GM18507 (cell line): ENCODE results near the gene CTNND2.

ENCODE experiments used
- DNase-seq: peaks from one replicate; pipeline ENCODE4 v3.0.0; 2011; ENCODE audit warnings: low read depth; ENCODE audit not compliant: insufficient read length; ENCODE audit errors: extremely low spot score
- FAIRE-seq: peaks from 2 replicates; lab custom pipeline; 2011; peaks lifted over from hg19 to GRCh38; lab: Jason Lieb, UNC

Gene CTNND2

GRCh38 chr5:10958728-10959127 lies 945.5 kb downstream of the CTNND2 start:
- DNase-seq (no peak), FAIRE-seq (no peak)

- no peak for FAIRE-seq
- no peak for DNase-seq
Measured at GRCh38 chr5:10949856-10950630, 954.2 kb downstream of the CTNND2 start.

- no peak for FAIRE-seq
- no peak for DNase-seq
Measured at GRCh38 chr5:10946050-10946449, 958.2 kb downstream of the CTNND2 start.

GRCh38 chr5:10941900-10942299 lies 962.3 kb downstream of the CTNND2 start:
- FAIRE-seq: no peak
- no peak for DNase-seq

GRCh38 chr5:10936081-10936855 lies 968.0 kb downstream of the CTNND2 start:
- FAIRE-seq (no peak), DNase-seq (no peak)

GRCh38 chr5:10935536-10935935 lies 968.7 kb downstream of the CTNND2 start:
- FAIRE-seq: no peak
- DNase-seq: no peak

DNA sequence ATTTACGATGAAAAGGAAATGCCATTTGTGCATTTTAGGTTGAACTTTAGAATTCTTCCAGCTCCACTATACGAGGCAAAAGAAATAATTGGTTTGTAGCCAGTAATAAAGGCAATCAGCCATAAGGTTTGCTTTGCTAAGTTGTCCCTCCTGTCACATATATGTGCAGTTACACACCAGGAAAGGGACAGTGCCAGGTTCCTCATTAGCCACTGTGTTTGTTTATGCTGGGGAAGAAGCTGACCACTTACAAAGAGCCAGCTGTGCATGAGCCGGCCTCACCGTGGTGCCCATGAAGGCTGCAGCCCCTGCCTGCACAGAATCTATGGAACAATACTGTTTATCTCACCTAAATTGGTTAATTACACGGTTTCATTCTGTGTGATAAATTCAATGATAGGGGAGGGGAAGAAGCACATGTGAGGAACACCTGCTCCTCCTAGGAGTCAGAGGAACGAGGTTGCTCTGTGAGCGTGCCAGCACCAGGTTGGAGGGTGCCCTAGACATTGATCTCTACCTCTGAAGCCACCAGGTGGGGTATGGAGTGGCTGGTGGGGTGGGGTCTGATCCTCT lies 969.4 kb downstream of the CTNND2 start:
- FAIRE-seq: no peak
- no peak for DNase-seq

DNA sequence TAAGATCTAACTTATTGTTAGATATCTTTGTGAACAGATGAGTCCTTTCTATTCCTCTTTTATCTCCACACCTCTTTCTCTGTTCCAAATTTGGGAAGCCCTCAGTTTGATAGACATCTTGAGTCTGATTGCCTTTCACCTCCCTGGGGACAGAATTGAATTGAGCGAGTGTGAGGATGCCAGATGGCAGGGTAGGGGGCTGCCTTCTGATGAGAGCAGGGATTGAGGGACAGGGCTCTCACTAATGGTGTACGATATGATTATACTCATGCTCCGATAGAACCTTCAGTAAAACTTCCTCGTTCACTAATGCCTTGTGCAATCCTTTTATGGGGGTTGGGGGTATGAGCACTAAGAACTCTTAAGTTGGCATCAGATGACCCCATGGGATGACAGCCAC lies 971.1 kb downstream of the CTNND2 start:
- no peak for DNase-seq
- FAIRE-seq: no peak

DNA sequence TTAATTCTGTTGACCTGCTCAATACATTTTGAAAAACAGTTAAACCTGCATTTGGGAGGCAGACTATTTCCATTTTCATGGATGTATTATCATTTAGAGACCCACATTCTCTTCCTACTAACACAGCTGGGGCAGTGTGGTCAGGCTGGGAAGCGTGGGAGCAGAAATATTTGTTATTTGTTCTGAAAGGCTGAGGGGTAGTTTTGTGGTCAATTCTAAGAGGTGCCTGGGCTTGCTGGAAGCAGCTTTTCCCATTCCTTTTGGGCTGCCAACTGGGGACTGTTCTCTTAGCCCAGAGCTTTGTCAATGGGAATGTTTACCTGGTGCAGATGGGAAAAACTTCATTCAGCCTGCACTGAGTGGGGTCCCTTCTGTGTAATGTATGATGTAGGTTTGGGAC lies 971.8 kb downstream of the CTNND2 start:
- DNase-seq (no peak), FAIRE-seq (no peak)

DNA sequence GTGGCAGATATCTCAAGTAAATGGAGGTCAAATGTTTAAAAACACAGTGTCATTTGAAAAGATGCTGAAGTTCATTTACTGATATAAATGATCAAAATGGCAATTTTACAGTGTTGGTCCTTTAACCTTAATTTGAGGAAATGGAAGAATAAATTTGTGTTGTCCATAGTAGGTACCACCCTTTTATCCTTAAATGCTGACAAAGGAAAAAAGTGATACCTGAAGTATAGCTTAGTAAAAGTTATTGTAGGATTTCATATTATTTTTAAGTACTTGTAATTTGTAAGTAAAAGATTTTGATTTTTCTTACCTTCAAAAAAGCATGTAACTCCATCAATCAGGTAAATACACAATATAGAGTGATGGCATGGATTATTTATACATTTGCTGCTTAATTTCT lies 976.6 kb downstream of the CTNND2 start:
- DNase-seq (no peak), FAIRE-seq (no peak)

- FAIRE-seq: no peak
Measured at GRCh38 chr5:10923310-10923709, 980.9 kb downstream of the CTNND2 start.

More at GRCh38 chr5:10923310-10923709, 980.9 kb downstream of the CTNND2 start:
- DNase-seq: no peak
